HepG2 (cell line): ENCODE results near the gene SLC44A4. TPM values are rescaled to one million over a fixed set of nuclear protein-coding genes. Genes with fewer than 3 reads are reported as not detected.

Experiments
- CSRNP1 ChIP-seq: sonication (generic); formaldehyde crosslinking; IDR thresholded peaks from 2 replicates; pipeline ENCODE4 v1.8.1; 2023; ENCODE audit warnings: mild to moderate bottlenecking, missing genetic modification reagents
- FOSL2 ChIP-seq: sonication (generic); formaldehyde crosslinking; IDR thresholded peaks from 2 replicates; pipeline ENCODE4 v1.4.0; 2020; ENCODE audit warnings: missing genetic modification reagents
- FUBP1 ChIP-seq: sonication (generic); formaldehyde crosslinking; IDR thresholded peaks from 2 replicates; pipeline ENCODE4 v1.5.1; 2020; ENCODE audit warnings: missing genetic modification reagents, mild to moderate bottlenecking, borderline replicate concordance
- GLMP ChIP-seq: sonication (generic); formaldehyde crosslinking; IDR thresholded peaks from 2 replicates; pipeline ENCODE4 v1.9.0; 2021; ENCODE audit warnings: missing genetic modification reagents, mild to moderate bottlenecking, borderline replicate concordance
- KLF9 ChIP-seq: IDR thresholded peaks from 2 replicates; pipeline ENCODE4 v1.6.1; 2016; ENCODE audit warnings: low read depth
- MAFF ChIP-seq: IDR thresholded peaks from 2 replicates; pipeline ENCODE4 v1.6.1; 2011; ENCODE audit warnings: low read depth, low read length, improper control_type of control experiment
- POLR2A ChIP-seq, 2 experiments: IDR thresholded peaks; 2 replicates each; pipeline ENCODE4 v1.6.1; 2011; ENCODE audit warnings: low read depth in 2 of 2, low read length in 2 of 2, mild to moderate bottlenecking in 1 of 2, moderate library complexity in 1 of 2; ENCODE audit not compliant: insufficient read depth in 1 of 2
- RNF2 ChIP-seq: fragments of 450-650 bp; conservative IDR thresholded peaks from 2 replicates; pipeline ENCODE4 v1.6.1; 2016; ENCODE audit warnings: low read depth
- SCMH1 ChIP-seq: sonication (generic); formaldehyde crosslinking; IDR thresholded peaks from 2 replicates; pipeline ENCODE4 v1.9.0; 2021; ENCODE audit warnings: missing genetic modification reagents, mild to moderate bottlenecking, borderline replicate concordance
- SOX5 ChIP-seq: IDR thresholded peaks from 2 replicates; pipeline ENCODE4 v1.6.1; 2016; ENCODE audit warnings: borderline replicate concordance
- SP4 ChIP-seq: sonication (generic); formaldehyde crosslinking; IDR thresholded peaks from 2 replicates; pipeline ENCODE4 v1.8.1; 2023; ENCODE audit warnings: mild to moderate bottlenecking, missing genetic modification reagents
- ZBTB20 ChIP-seq: sonication (generic); formaldehyde crosslinking; IDR thresholded peaks from 2 replicates; pipeline ENCODE4 v1.8.1; 2023; ENCODE audit warnings: missing genetic modification reagents, low read depth, mild to moderate bottlenecking, borderline replicate concordance
- ZFP41 ChIP-seq: sonication (generic); formaldehyde crosslinking; IDR thresholded peaks from 2 replicates; pipeline ENCODE4 v1.4.0; 2020; ENCODE audit warnings: mild to moderate bottlenecking, missing genetic modification reagents, borderline replicate concordance
- ZHX2 ChIP-seq, 2 experiments: sonication (generic) in 1 of 2; formaldehyde crosslinking in 1 of 2; IDR thresholded peaks; 2 replicates each; pipeline versions ENCODE4 v1.6.1 to v1.9.0; 2014 to 2022; ENCODE audit warnings: antibody characterized with exemption in 1 of 2, borderline replicate concordance in 1 of 2, inconsistent platforms in 1 of 2, low read depth in 1 of 2, missing genetic modification reagents in 1 of 2
- ZNF367 ChIP-seq: sonication (generic); formaldehyde crosslinking; IDR thresholded peaks from 2 replicates; pipeline ENCODE4 v1.4.0; 2020; ENCODE audit warnings: missing genetic modification reagents, borderline replicate concordance
- ZNF382 ChIP-seq: sonication (generic); formaldehyde crosslinking; IDR thresholded peaks from 2 replicates; pipeline ENCODE4 v1.5.0; 2020; ENCODE audit warnings: missing genetic modification reagents, mild to moderate bottlenecking, borderline replicate concordance
- ZNF468 ChIP-seq: sonication (generic); formaldehyde crosslinking; IDR thresholded peaks from 2 replicates; pipeline ENCODE4 v1.8.0; 2022; ENCODE audit warnings: mild to moderate bottlenecking, moderate library complexity, missing genetic modification reagents
- ZNF644 ChIP-seq: IDR thresholded peaks from 2 replicates; pipeline ENCODE4 v1.6.1; 2016; ENCODE audit warnings: low read depth
- ZNF878 ChIP-seq: sonication (generic); formaldehyde crosslinking; IDR thresholded peaks from 2 replicates; pipeline ENCODE4 v1.8.1; 2023; ENCODE audit warnings: mild to moderate bottlenecking, missing genetic modification reagents, moderate library complexity
- ZNF879 ChIP-seq: sonication (generic); formaldehyde crosslinking; IDR thresholded peaks from 2 replicates; pipeline ENCODE4 v1.8.1; 2023; ENCODE audit warnings: missing genetic modification reagents
- polyA plus RNA-seq, 8 experiments: library from polyadenylated mRNA; depleted of rRNA in 3 of 8; stranded (reverse) in 7 of 8; unstranded in 1 of 8; fragments of >200 nt; fragmentation: Illumina TruSeq in 4 of 8; extraction: Trizol in 4 of 8; gene quantifications; 2 replicates each; pipeline versions ENCODE4 v1.2.1 to v1.2.3, GENCODE V29; 2011 to 2016; ENCODE audit warnings: low read depth in 4 of 8, missing spikeins in 1 of 8, mixed read lengths in 1 of 8; ENCODE audit not compliant: insufficient read depth in 1 of 8
- total RNA-seq, 5 experiments: library from RNA; depleted of rRNA; stranded (reverse); fragments of >200 nt; fragmentation: Illumina TruSeq; extraction: Trizol; gene quantifications; 2 replicates each; pipeline ENCODE4 v1.2.3, GENCODE V29; 2016; ENCODE audit warnings: low read depth in 1 of 5

SLC44A4 gene
- total and polyA plus RNA-seq, 2 of the 13 experiments (the other 11 are each of a cell fraction or from before 2014, with no cell fraction given): 3.5 to 5.9 TPM

GRCh38 chr6:31901953-31902643 lies 23.3 kb upstream of the SLC44A4 start, which contains the start of gene ZBTB12 (continued):
- TF ChIP-seq ZNF468 (CRISPR knock-in tag) (no peak), ZNF367 (CRISPR knock-in tag) (no peak), ZNF644 (CRISPR knock-in tag) (no peak), ZNF879 (CRISPR knock-in tag) (0 out of 2 replicates have a peak, but pooled peaks have one; percentile 30), RNF2 (peak; percentile 67), SOX5 (CRISPR knock-in tag) (peak; percentile 37), ZBTB20 (0 out of 2 replicates have a peak, but pooled peaks have one; percentile 27), CSRNP1 (CRISPR knock-in tag) (no peak), ZFP41 (no peak), SCMH1 (no peak), FUBP1 (CRISPR knock-in tag) (no peak), FOSL2 (CRISPR knock-in tag) (no peak), ZHX2 (IDR thresholded peaks at IDR 0.05; ENCODE audit: low read depth) (no peak), ZHX2 (CRISPR knock-in tag; IDR thresholded peaks at IDR 0.05; ENCODE audit: borderline replicate concordance) (no peak), ZNF878 (CRISPR knock-in tag) (no peak), KLF9 (CRISPR knock-in tag) (no peak), GLMP (CRISPR knock-in tag) (no peak), POLR2A (IDR thresholded peaks at IDR 0.05; ENCODE audit: insufficient read depth in 1 of 2, low read depth in 2 of 2, low read length in 2 of 2) (peak; percentile 58 to 78; a peak in 3 of 4 replicates), SP4 (CRISPR knock-in tag) (peak; percentile 92), MAFF (no peak), ZNF382 (CRISPR knock-in tag) (no peak)
